C4-2B (cell line): Measurements from ENCODE around the gene LTO1.
"Not testable (repeated sequence)": the region's sequence is repeated elsewhere in the genome, so short reads cannot be mapped to it uniquely, and the experiment has no call there.

Experiments used
- CTCF ChIP-seq: fragments of 450-650 bp; conservative IDR thresholded peaks from 2 replicates; pipeline ENCODE4 v1.5.1; 2017; ENCODE audit warnings: mild to moderate bottlenecking
- ZFX ChIP-seq: fragments of 450-650 bp; IDR thresholded peaks from 2 replicates; pipeline ENCODE4 v1.6.1; 2017

- not testable (repeated sequence) for TF ChIP-seq CTCF, ZFX
Observed at GRCh38 chr11:69687969-69688771, 13.0 kb upstream of the LTO1 start.
